H1 (cell line): ENCODE data around the gene MMGT1.

ENCODE experiments used
- CBX5 ChIP-seq: fragments of 300-800, 300-1000 bp; sonication (generic); IDR thresholded peaks from 2 replicates; pipeline ENCODE4 v1.7.1; 2016; ENCODE audit warnings: antibody characterized with exemption, low read length, low read depth
- CREB1 ChIP-seq: IDR thresholded peaks from 2 replicates; pipeline ENCODE4 v1.6.1; 2012; ENCODE audit warnings: inconsistent platforms
- EGR1 ChIP-seq: IDR thresholded peaks from 2 replicates; pipeline ENCODE4 v1.6.1; 2011; ENCODE audit warnings: low read depth, low read length, borderline replicate concordance
- JUN ChIP-seq: IDR thresholded peaks from 2 replicates; pipeline ENCODE4 v1.6.1; 2011; ENCODE audit warnings: low read depth, mild to moderate bottlenecking, improper control_type of control experiment, low read length
- PHF8 ChIP-seq: fragments of 200-600 bp; sonication (generic); conservative IDR thresholded peaks from 2 replicates; pipeline ENCODE4 v1.7.1; 2012; ENCODE audit warnings: low read depth, mild to moderate bottlenecking, inconsistent platforms, low read length, moderate library complexity
- POLR2A ChIP-seq, 2 experiments: IDR thresholded peaks; 1 replicate in 1 of 2; 2 replicates in 1 of 2; pipeline ENCODE4 v1.6.1; 2011; ENCODE audit warnings: low read depth in 2 of 2, low read length in 2 of 2, mild to moderate bottlenecking in 2 of 2; ENCODE audit errors: control extremely low read depth in 1 of 2
- POLR2AphosphoS5 ChIP-seq: IDR thresholded peaks from 2 replicates; pipeline ENCODE4 v1.6.1; 2011; ENCODE audit warnings: low read depth, low read length
- TEAD4 ChIP-seq: IDR thresholded peaks from 2 replicates; pipeline ENCODE4 v1.6.1; 2012; ENCODE audit warnings: low read depth, low read length, inconsistent platforms, mixed read lengths
- TF ChIP-seq, protein P1 (sequence below), 3 experiments: IDR thresholded peaks; 1 replicate in 2 of 3; 2 replicates in 1 of 3; pipeline versions ENCODE4 v1.5.1 to v1.6.1; 2011; ENCODE audit warnings: low read length in 3 of 3, mild to moderate bottlenecking in 3 of 3, inconsistent platforms in 2 of 3, low read depth in 1 of 3, moderate library complexity in 1 of 3; ENCODE audit not compliant: insufficient read depth in 1 of 3; ENCODE audit errors: control extremely low read depth in 1 of 3

DNA sequence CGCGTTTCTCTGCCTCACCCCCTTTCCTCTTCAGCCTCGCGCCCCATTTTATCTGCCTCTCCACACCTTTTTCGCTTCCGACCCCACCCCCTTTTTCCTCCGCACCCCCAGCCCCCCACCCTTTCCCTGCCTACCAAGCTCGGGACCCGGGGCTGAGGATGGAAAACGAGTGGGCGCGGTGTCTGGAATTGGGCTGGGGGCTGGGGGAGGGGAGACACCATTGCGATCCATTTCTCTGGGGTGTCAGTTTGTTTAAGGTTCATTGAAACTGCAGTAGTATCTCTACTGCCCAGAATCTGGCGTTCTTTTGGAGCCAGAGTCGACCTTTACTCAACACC lies 12.2 kb upstream of the MMGT1 start:
- TF ChIP-seq CBX5, result no peak
- TF ChIP-seq, protein P1, sequence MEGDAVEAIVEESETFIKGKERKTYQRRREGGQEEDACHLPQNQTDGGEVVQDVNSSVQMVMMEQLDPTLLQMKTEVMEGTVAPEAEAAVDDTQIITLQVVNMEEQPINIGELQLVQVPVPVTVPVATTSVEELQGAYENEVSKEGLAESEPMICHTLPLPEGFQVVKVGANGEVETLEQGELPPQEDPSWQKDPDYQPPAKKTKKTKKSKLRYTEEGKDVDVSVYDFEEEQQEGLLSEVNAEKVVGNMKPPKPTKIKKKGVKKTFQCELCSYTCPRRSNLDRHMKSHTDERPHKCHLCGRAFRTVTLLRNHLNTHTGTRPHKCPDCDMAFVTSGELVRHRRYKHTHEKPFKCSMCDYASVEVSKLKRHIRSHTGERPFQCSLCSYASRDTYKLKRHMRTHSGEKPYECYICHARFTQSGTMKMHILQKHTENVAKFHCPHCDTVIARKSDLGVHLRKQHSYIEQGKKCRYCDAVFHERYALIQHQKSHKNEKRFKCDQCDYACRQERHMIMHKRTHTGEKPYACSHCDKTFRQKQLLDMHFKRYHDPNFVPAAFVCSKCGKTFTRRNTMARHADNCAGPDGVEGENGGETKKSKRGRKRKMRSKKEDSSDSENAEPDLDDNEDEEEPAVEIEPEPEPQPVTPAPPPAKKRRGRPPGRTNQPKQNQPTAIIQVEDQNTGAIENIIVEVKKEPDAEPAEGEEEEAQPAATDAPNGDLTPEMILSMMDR (IDR thresholded peaks at IDR 0.05; ENCODE audit: control extremely low read depth in 1 of 3, insufficient read depth in 1 of 3, low read depth in 1 of 3, low read length in 3 of 3), result no peak
- TF ChIP-seq PHF8, result no peak
- no peak for TF ChIP-seq POLR2A (IDR thresholded peaks at IDR 0.05; ENCODE audit: control extremely low read depth in 1 of 2, low read depth in 2 of 2, low read length in 2 of 2)
- TF ChIP-seq EGR1, result no peak
- TF ChIP-seq JUN, result no peak
- no peak for TF ChIP-seq POLR2AphosphoS5
- TF ChIP-seq TEAD4, result no peak
- TF ChIP-seq CREB1, result no peak
